Neural progenitor cell (in vitro differentiated cells): ENCODE results near the gene SYDE2.

Experiments
- EZH2 ChIP-seq: fragments of 200-600 bp; sonication (generic); IDR thresholded peaks from 2 replicates; pipeline ENCODE4 v1.6.1; 2017; ENCODE audit warnings: antibody characterized with exemption, mild to moderate bottlenecking, moderate library complexity
- EZH2phosphoT487 ChIP-seq: fragments of 200-600 bp; sonication (generic); IDR thresholded peaks from 2 replicates; pipeline ENCODE4 v1.6.1; 2017; ENCODE audit warnings: antibody characterized with exemption
- TF ChIP-seq, protein P1 (sequence below): fragments of 200-600 bp; sonication (generic); IDR thresholded peaks from 2 replicates; pipeline ENCODE4 v1.5.1; 2017; ENCODE audit warnings: antibody characterized with exemption, mild to moderate bottlenecking

GRCh38 chr1:85179522-85179921 is 21.3 kb downstream of the SYDE2 start:
- TF ChIP-seq, protein P1, sequence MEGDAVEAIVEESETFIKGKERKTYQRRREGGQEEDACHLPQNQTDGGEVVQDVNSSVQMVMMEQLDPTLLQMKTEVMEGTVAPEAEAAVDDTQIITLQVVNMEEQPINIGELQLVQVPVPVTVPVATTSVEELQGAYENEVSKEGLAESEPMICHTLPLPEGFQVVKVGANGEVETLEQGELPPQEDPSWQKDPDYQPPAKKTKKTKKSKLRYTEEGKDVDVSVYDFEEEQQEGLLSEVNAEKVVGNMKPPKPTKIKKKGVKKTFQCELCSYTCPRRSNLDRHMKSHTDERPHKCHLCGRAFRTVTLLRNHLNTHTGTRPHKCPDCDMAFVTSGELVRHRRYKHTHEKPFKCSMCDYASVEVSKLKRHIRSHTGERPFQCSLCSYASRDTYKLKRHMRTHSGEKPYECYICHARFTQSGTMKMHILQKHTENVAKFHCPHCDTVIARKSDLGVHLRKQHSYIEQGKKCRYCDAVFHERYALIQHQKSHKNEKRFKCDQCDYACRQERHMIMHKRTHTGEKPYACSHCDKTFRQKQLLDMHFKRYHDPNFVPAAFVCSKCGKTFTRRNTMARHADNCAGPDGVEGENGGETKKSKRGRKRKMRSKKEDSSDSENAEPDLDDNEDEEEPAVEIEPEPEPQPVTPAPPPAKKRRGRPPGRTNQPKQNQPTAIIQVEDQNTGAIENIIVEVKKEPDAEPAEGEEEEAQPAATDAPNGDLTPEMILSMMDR, result no peak
- no peak for TF ChIP-seq EZH2phosphoT487
- TF ChIP-seq EZH2, result no peak
